Measurements from ENCODE around the gene SCAMP4.

GRCh38 chr19:1875646-1876495 lies 29.3 kb upstream of the SCAMP4 start:
- TF ChIP-seq CTCF (IDR thresholded peaks at IDR 0.05) (no peak), CHD2 (IDR thresholded peaks at IDR 0.05; ENCODE audit: low read length, partially characterized antibody) (no peak), RFX5 (IDR thresholded peaks at IDR 0.05) (no peak), KDM1A (IDR thresholded peaks at IDR 0.05; ENCODE audit: low read depth) (no peak)

All from A549 (cell line).